HG03095 (cell line): ENCODE data around the gene OGA.
A peak's percentile ranks its signal among the peaks of the same experiment; 100 is the strongest.

Source experiments
- ATAC-seq: cut with Tn5 transposase; IDR thresholded peaks from one replicate; pipeline ENCODE4 v1.9.1; 2021; ENCODE audit warnings: moderate library complexity; ENCODE audit not compliant: unreplicated experiment

Gene OGA

GRCh38 chr10:101818119-101818871, at the start of gene OGA:
Gene OGA, minus strand, starts transcription at chr10:101818444. Its CDS starts 422 bp downstream, at chr10:101818022.
- ATAC-seq = peak; percentile 66

DNA sequence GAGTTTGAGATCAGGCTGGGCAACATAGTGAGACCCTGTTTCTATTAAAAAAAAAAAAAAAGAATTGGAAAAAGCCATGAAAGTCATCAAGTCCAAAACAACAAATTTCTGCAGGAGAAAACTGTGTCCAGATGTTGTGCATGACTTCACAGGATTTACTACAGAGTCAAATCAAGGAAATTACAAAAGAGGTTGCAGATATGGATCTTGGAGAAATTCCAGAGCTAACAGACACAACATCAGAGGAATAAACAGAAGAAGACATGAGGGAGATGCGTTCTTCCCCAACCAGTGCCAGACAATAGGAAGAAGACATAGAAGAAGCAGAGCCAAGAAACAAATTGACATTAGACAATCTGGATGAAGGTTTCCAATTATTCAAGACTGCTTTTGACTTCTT, 49.7 kb upstream of the OGA start:
- no peak for ATAC-seq

DNA sequence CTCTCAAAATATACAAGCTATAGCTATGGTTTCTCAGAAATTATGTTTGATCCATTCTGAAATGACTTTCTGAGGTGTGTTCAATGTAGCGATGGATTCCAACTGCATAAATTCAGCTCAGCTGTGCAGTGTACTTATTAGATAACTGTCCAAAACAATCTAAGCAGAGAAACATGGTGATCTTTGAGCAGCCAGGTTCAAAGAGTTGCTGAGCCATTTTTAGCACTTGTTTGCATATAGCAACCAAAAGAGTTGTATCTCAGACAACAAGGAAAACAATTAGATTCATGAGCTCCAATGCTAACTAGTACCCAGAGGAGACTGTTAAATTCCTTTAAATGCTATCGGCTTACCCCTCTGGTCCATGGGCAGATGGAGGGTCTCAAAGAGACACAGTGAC, 41.3 kb upstream of the OGA start:
- ATAC-seq = no peak

- ATAC-seq = peak; percentile 67
These were observed 40.7 kb upstream of the OGA start for GRCh38 chr10:101858723-101859500.

- ATAC-seq = no peak
These were observed 39.7 kb upstream of the OGA start for GRCh38 chr10:101857802-101858476.

- no peak for ATAC-seq
These were observed 38.4 kb upstream of the OGA start for GRCh38 chr10:101856626-101857025.

DNA sequence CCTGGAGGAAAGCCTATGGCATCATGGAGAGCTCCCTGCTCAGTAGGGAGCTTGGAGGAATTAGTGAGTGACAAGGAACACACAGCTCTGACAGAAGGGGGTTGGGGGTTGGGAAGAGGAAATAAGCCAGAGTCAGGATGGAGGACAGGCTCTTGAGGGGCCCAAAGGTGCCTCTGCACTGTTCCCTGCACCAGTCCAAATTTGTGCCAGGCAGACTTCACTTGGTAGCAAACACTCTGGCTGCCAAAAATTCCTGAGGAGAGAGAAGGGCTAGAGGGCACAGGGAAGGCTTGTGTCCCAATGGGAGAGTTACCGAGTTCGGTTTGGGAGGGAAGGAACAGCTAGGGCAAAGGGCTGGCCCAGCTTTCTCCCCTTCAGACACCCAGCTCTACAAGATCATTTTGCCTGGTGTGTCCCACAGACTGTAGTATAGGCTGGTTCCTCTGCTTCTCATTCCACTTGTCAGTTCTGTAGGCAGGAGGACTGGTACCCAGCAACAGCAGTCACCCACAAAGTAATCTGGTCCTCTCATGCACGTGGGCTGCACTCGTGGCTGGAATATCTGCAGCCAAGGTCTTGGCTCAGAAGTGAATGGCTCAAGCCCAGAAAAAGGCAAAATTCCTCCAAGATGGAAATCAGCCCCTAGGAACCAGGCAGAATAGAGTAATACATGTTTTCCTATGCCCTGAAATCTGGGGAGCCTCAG, 33.3 kb upstream of the OGA start:
- ATAC-seq = no peak

DNA sequence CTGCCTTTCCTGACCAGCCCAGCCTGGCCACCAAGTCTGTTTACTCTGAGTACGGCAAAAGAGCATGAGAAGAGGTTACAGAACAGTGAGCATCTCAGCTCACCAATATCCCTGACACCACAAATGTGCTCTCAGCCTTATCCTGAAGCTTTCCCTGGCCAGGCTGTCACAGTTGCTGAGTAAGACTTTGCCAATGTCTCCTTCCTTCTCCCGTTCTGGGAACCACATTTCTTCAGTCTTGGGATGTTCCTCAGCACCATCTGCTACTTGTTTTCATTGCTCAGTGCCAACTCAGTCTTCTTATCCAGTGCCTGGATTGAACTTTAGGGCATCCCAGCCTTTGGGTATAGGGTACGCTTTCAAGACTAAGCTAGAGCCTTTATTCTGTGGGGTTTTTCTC, 32.5 kb upstream of the OGA start:
- no peak for ATAC-seq

DNA sequence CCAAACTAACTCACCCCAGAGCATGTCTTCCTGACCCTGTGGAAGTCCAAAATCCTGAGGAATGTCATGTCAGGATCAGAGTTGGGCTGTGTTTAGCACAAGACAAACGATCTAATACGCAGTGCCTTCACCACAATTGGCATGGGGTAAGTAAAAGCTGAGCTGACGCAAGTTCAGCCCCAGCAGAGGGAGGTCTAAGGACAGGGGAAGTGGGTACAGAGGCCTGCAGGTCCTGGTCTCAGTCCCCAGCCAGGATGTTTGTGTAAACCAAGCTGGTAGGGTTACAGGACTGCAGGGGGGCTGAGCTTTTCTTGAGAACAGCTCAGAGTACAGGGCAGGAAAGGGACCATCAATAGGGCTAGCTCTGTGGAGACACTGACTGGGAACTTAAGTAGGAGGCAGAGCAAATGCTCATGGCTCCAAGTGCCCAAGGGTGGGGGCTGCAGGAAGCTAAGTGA, 30.7 kb upstream of the OGA start:
- no peak for ATAC-seq

GRCh38 chr10:101848408-101848807, 30.2 kb upstream of the OGA start:
- no peak for ATAC-seq

- no peak for ATAC-seq
These were observed 27.6 kb upstream of the OGA start for GRCh38 chr10:101845893-101846292.

DNA sequence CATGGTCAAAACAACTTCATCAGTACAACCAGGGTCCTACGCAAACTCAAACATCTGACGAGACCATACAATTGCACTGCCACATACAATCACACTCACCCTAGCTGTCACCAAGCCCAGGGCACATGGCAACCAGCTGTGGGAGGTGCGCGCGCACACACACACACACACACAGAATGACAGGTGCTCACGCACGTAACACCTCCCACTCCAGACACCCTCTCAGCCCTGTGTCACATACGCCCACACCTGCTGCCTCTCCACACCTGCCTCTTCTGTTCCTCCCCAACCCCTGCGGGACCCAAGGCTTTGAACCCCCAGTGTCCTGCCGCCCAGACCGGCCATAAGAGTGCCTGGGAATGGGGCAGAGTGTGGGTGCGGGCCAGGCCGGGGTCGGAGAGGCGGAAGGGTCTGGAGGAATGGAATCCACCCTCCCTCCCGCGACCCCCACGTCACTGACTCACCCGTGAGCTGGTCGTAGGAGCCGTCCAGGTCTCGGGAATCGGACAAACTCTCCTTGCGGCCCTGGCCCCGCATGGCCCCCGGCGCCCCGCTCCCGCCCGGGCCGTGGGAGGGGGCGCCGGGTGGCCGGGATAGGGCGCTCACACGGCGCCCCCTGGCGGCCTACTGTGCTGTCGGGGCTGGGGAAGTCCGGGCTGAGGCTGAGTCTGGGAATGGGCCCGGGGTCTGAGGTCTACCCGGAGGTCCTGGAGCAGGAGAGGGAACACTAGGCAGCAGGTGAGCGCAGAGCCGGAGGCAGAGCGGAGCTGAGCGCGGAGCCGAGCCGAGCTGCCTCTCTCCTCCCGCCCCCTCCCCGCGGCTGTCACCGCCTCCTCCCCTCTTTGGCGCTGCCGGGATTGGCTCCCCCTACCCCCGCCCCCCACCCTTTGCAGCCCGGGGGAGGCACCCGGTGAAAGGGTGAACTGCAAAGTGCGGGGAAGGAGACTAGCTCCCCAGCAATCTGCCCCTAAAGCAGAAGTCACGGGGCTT, 25.1 kb upstream of the OGA start, which contains the start of gene KCNIP2:
KCNIP2 (minus strand) TSS at position 769 of the 990 bp plus-strand sequence; CDS start at position 537, 232 bp downstream.
- no peak for ATAC-seq

DNA sequence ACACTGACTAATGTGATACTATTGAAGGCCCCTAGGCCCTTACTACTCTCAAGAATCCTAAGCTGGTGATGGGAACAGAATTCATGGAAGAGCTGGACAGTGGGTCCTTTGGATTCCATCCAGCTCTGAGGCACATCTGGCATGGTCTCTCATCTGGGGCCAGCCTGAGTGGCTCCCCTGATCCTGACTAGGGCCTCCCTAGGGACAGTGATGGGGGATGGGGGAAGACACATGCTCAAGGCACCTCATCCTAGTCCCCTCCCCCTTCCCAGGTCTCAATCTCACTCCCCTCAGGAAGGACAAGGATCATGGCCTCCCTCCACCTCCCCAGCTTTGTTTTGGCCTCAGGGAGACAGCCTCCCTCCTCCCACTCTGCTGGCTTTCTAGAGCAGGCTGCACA, 23.6 kb upstream of the OGA start:
- no peak for ATAC-seq

DNA sequence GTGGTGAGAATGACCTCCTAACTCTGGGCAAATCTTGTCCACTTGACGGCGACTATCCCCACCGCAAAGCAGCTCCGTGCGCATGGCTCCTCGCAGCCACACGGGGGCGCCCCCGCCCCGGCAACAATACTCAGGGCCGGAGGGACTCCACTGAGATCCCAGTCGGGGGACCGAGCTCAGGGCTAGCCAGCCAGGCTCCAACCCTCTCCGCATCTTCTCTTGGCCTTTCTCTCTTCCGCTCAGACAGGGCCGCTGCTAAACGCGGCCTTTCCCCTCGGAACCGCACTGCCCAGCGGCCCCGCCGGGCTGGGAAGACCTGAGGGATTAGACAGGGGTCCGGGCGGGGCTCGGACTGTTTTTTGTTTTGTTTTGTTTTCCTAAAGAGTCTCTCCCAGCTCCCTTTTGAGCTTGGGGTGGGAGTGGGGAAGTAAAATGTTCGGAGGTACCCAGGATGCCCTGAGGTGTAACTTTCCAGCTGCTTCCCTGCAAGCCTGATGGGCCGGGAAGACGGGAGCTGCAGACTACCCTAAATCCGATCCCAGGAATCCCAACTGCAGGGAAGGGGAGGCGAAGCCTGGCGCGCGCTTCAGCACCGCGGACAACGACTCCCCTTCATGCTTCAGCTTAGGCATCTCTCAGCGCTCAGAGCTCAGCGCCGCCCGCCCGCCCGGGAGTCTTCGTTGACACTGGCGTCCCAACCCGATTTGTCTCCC, 22.7 kb upstream of the OGA start:
- ATAC-seq = peak; percentile 58

- ATAC-seq = no peak
These were observed 21.9 kb upstream of the OGA start for GRCh38 chr10:101840102-101840684.

DNA sequence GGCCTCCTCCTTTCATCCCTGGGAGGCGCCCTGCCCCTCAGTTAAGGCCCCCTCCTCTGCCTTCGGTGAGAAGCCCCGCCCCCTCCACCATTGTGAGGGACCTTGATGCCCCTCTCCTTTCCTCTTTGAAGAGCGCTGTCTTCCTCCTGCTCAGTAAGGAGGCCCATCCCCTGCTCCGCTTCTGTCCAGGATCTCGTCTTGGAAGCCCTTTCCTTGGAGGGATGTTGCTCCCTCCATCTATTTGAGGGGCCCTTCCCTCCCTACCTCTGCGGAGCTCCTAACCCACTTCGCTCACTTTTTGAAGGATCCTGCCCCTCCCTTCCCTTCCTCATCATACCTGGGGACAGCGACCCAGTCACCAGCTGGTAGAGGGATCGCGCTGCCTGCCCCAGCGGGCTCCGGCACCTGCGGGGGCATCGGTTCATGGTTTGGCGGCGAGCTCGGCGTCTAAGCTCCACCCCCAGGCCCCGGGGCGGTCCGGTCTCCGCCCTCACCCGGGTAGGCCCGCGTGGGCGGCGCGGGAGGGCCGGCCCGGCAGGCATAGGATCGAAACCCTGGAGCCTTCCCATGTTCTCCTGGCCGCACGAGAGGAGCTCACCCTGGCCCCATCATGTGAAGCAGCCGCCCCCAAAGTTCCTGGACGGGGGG, 21.3 kb upstream of the OGA start:
- no peak for ATAC-seq

GRCh38 chr10:101839002-101839401, 20.8 kb upstream of the OGA start:
- ATAC-seq = no peak

DNA sequence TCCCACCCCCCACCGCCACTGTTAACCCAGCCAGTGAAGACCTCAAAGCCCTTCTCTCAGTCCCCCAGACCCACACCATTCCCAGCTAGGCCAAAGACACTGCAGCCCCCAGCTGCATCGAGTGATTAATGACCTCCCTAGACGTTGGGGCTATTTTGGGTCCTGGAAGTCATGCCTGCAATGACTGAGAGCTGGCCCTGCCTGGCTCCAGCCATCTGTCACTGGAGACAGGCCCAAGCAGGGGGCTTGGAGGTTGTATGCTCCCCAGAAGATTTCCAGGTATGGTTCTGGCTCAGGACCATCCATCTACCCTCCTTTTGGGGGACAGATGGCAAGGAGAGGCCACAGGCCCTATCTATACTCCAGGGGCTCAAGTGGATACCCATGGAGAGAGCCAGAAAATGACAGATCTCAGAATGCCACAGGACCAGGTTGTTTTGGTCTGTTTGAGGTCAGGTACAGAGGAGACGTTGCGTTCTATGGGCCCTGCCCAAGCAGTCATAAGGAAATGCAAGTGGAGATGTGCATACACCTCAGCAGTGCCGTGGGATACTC, 20.2 kb upstream of the OGA start:
- ATAC-seq = no peak
